ENCODE results near the gene TACR2.

The TACR2 gene

DNA sequence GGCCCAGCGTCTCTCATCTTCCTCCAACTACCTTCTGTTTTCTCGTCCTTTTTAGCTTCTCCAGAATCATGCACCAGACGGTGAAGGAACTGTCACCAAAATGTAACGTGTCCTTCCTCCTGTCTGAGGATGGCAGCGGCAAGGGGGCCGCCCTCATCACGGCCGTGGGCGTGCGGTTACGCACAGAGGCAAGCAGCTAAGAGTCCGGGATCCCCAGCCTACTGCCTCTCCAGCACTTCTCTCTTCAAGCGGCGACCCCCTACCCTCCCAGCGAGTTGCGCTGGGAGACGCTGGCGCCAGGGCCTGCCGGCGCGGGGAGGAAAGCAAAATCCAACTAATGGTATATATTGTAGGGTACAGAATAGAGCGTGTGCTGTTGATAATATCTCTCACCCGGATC, 15.8 kb downstream of the TACR2 start:
- DNase-seq: no peak

DNA sequence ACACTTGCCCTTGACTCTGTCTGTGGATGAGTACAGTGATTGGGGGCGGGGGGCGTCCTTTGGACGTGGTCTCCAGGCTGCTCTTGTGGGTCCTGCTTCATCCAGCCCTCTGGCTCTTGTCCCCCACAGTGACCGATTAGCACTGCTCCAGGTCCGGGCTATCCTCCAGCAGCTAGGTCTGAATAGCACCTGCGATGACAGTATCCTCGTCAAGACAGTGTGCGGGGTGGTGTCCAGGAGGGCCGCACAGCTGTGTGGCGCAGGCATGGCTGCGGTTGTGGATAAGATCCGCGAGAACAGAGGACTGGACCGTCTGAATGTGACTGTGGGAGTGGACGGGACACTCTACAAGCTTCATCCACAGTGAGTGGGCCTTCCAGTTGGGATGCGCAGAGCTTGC, 18.3 kb downstream of the TACR2 start:
- DNase-seq: no peak

DNA sequence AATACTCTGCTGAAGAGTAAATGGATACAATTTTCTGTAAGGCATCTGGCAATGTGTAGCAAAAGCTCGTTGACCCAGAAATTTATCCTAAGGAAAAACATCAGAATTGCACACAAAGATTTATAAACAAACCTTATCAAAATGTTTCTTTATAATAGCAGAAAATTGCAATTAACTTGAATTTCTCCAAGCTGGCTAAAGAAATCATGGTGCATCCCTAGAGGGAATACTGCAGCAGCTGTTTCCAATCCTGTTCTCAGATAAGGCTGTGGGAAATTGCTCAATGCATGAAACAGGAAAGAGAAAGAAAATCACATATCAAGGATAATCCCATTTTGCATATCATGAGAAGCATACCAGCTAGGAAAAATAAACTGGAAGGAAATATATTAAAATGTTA, 18.7 kb downstream of the TACR2 start:
- no peak for DNase-seq

DNA sequence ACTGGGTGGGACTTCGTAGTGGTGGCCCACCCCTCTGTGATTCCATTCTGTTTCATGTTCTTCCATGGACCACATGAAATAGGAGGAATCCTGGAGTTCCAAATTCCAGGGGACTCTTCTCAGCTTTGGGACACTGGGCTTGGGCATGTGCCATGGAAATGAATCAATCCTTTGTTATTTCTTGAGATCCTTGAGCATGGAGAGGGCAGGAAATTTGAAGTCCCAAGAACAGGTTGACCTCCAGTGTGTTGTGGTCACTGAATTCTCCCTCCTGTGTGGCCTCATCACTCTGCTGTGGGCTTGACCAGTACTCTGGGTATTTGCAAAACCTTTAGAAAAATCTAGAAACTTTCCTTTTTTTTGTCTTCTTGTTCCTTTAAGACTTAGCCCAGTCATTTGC, 22.7 kb downstream of the TACR2 start:
- no peak for DNase-seq

DNA sequence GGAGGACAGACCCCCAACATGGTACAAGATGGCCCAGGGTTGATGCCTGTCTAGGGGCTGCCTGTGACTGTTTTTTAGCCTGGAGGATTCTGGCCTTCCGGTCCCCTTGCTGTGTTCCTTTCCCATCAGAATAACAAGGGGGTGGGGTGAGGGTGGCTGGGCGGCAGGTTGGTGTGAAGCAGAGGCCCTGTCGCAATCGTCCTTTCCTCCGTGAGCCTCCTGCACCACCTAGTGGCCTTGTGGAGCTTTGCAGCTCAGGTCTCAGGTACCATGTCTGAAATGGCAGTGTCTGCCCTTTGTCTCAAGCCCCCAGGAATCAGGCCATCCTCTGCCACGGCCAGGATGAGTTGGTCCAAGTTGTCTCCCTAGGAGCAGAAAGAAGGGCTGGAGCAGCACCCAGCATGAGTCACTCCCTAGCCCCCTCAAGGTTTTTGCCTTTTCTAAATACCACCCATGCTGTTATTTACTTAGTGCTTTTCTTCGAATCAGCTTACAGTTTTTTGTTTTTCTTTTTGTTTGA, 24.2 kb downstream of the TACR2 start:
- DNase-seq: peak; percentile 92 to 98

DNA sequence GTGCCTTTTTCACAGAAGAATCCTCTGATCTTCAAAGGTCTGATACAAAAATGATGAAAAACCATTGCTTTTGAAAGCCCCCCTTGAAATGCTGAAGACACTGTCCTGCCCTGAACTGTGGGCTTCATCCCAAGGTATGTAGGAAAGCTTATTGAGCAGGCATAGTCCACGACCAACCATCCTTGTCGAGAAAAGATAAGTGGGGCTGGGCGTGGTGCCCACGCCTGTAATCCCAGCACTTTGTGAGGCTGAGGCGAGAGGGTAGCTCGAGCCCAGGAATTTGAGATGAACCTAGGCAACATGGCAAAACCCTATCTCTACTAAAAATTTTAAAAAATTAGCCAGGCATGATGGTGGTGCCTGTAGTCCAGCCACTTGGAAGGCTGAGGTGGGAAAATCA, 25.6 kb downstream of the TACR2 start:
- DNase-seq: no peak

DNA sequence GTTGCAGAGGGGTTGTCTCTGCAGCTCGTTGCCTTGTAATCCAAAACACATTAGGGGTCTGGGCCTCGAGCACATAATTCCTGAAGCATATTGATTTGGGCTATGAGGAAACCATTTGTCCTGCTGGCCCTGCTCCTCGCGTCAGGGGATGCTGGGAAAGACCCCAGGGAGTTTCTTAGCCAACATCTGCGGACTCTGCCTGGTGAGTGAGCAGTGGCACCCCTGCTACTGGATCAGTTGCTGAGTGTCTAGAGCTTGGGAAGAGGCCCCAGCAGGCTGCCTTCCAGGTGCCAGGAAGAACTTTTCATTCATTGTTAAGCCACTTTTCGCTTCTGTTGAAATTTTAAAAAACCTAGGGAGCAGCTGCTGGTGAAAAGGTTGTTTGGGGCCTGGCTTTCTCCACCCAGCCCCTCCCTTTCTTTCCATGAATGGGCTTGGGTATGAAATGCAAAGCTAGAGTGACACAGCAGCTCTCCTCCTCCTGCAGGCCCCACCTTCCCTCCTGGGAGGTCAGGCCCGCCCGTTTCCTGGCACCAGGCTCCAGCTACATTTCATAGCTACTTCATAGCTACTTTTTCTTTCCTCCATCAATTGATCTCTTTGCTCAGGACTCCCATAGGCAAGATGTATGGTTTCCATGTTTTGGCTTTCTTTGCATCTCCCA, 26.8 kb downstream of the TACR2 start:
- DNase-seq: peak; percentile 5 to 8

DNA sequence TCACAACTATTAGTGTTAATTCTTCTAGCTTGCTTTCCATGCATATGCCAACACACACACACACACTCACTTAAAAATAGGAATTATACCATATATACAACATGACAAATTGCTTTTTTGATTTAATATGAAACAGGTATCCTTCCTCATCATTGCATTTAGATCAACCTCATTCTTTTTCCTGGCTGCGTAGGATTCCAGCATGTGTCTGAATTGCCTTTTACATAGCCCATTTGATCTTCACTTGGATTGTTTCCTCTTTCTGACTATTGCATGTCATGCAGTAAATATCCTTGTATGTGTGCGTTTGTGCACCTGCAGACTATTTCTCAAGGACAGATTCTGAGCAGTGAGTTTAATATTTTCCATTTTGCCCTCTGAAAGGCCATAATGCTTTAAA, 28.2 kb downstream of the TACR2 start:
- DNase-seq: no peak

DNA sequence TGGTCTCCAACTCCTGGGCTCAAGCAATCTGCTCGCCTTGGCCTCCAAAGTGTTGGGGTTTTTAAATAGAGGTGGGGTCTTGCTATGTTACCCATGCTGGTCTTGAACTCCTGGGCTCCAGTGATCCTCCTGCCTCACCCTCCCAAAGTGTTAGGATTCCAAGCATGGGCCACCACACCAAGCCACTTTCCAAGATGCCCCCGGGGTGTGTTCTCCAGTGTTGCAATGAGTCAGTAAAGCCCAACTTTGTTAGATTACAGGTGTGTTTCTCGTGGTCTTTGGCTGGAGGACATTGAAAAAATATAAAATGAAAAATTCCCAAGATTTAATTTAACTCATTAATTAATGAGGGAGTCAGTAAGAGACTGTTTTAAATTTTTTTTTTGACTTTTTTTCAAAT, 29.2 kb downstream of the TACR2 start:
- no peak for DNase-seq

DNA sequence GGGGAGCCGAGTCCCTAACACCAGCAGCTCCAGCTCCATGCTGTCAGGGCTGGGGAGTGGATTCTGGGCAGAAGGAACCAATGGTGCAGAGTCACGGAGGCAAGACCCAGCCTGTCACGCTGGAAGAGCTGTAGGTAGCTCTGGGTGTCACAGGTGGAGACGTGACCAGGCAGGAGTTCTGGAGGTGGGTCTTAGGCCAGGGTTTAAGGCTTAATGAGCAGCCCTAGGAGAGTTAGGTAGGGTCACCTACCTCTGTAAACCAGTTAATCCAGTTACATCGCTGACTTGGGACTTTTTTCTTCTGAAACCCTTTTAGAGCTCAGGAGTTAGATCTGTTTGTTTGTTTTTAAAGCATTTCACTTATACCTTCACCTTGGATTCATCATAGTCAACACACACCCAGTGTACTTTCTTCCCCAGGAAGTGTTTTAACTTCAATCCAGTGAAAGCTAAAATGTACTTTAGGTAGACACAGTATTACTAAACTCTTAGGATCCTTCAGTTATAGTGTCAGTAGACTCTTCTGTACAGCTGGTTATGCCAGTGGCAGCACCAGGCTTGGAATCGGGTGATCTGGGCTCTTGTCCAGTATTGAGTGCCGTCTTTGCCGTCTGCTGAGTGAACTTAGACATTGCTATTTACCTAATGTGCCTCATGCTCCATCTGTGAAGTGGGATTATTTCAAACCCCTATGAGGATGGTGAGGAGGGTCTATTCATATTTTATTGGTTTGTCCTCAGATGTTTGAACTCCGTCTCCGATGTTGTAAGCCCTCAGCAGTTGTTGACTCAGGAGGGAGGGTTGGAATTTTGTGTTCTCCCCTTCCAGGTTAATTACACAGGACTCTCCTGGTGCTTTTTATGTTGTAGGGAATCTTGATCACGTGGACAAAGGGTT, 31.0 kb downstream of the TACR2 start:
- no peak for DNase-seq

DNA sequence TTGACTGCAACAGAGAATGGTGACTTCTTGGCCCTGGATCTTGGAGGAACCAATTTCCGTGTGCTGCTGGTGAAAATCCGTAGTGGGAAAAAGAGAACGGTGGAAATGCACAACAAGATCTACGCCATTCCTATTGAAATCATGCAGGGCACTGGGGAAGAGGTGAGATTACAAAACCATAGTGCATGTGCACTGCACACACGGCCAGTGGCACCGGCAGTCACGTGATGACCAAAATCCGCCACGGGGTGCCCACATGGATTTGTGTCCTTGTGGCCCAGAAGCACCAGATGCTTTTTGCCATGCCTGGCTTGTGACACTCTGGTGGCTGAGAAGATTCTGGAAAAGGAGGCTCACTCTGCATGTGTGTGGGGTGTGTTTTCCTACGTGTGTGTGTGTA, 32.4 kb downstream of the TACR2 start:
- no peak for DNase-seq

DNA sequence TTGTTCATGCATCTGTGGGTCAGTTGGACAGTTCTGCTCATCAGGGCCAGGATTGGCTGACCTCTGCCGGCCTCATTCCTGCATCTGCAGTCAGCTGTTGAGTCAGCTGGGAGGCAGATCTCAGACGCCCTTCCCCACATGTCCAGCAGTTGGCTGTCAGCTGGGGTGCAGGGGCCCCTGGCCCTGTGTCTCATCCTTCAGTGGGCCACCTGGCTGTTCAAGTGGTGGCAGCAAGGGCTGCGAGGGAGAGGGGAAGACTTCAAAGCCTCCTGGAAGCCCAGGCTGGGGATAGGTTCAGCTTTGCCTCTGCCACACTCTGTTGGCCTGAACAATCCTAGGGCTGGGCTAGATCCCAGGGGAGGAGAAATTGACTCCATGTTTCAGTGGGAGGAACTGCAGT, 33.2 kb downstream of the TACR2 start:
- no peak for DNase-seq

DNA sequence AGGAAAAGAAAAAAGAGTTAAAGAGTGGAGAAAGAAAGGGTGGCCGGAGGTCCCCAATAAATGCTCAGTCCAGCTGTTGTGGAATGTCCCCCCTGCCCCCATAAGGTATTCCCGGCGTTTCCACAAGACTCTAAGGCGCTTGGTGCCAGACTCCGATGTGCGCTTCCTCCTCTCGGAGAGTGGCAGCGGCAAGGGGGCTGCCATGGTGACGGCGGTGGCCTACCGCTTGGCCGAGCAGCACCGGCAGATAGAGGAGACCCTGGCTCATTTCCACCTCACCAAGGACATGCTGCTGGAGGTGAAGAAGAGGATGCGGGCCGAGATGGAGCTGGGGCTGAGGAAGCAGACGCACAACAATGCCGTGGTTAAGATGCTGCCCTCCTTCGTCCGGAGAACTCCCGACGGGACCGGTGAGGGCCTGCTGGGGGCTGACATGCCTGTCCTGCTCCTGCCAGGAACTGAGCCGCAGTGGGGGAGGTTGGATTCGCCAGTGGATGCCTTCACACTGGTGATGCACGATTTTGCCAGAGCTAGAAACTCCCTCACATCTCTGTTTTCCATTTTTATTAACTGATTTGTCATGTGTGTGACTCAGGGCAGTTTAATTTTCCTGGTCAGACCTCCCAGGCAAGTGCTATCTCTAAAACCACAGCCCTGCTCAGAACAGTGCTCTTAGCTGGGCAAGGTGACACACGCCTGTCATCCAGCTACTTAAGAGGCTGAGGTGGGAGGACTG, 34.2 kb downstream of the TACR2 start:
- DNase-seq: no peak

DNA sequence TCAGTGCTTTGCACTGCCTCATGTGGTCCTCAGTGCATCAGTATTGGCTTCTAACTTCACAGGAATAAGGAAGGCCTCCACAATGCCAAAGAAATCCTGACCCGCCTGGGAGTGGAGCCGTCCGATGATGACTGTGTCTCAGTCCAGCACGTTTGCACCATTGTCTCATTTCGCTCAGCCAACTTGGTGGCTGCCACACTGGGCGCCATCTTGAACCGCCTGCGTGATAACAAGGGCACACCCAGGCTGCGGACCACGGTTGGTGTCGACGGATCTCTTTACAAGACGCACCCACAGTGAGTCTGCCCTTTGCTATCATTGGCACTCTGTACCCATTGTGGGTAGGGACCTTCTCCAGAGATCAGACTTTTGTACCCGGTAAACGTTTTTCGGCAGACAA, 36.9 kb downstream of the TACR2 start:
- no peak for DNase-seq

DNA sequence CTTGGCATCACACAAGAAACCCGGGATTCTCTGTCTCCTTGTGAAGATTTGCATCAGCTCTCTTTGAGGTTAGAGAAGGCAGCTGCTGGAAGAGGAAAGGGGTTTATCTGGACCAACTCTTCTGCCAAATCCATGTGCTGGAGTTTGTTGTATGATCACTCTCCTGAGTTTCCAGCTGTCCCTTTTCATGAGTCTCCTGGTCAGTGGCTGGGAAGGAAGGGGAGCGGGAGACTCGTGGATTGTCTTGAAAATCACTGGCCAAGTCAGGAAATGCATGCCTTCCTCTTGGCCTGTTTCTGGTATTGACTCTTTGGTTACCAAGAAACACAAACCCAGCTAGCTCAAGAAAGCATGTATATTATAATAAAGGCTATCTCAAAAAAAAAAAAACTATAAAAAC, 38.8 kb downstream of the TACR2 start:
- no peak for DNase-seq

DNA sequence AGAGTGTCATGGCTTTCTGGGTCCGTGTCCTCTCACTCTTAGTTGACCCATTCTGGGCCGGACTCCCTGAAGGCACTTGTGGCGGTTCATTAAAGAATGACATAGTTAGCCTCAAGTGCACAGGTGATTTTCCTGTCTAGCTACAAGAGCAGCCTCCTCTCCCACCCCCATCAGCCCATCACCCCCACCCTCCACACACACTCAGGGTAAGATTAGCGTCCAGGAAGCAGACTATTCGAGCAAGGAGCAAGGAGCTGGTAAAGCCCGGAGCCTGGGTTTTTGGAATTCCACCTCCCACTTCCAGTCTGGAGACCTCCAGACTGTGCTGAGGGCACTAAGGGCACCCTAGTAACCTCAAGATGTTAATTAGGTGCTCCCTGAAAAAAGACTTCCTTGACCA, 39.5 kb downstream of the TACR2 start:
- no peak for DNase-seq

DNA sequence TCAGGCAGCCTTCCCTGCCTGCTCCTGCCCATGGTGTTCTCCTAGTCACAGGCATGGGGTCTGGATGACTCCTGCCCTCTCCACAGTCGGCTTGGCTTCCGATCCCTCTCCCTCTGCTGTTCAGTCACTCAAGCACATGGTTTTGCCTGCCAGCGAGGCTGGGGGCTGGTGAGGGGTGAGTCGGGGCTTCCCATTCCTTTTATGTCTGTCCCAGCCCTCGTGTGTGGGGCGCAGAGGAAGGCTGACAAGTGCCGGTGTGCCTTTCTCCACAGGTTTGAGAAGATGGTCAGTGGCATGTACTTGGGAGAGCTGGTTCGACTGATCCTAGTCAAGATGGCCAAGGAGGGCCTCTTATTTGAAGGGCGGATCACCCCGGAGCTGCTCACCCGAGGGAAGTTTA, 40.1 kb downstream of the TACR2 start:
- no peak for DNase-seq

DNA sequence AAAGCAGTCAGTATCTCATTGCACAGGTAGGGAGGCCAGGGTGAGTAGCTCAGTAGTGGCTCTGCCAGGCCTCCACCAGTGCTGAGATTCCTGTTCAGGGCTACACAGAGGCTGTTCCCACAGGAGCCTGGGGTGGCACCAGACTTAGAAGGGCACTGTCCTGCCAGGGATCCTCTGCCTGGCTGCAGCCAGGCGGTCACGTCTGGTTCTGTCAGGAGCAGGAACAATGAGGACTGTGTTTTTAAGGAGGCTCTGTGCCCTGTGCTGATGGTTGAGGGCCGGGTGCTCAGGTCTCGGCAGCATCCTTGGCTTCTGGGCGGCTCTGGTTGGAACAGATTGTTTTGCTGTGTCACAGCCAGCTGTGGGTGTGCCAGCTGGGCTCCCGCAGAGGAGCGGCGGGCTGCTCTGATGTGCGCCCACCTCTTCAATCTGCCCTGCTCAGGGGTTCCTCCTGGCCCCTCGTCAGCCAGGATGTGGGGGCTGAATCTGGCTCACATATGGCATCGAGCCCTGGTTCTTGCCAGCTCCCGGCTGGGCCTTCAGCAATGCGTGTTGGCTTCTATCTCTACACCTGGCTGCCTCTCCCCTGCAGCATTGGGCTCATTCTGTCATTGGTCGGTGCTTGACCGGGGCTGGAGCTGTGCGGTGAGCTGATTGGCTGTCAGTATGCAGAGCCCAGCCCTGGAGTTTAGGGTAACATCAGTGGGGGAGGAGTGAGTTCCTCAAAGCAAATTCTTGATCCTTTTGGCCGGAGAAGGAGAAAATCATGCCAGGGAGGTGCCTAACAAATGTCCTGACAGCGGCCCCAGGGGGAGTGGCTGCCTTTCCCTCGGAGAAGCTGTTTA, 41.2 kb downstream of the TACR2 start:
- no peak for DNase-seq

DNA sequence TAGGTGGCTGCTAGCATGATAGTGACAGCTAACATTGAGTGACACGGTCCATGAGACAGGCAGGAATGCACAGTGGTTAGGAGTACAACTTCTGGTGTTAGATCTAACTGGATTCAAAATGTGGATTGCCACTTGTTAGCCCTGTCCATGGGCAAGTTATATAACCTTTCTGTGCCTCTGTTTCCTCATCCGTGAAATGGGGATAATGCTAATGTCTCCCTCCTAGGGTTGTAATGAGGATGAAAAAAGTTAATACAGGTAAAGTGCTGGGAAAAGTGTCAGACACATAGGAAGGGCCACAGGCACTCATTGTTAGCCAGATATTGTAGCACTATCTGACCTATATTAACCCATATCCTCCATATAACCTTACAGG, 41.8 kb downstream of the TACR2 start:
- no peak for DNase-seq

DNA sequence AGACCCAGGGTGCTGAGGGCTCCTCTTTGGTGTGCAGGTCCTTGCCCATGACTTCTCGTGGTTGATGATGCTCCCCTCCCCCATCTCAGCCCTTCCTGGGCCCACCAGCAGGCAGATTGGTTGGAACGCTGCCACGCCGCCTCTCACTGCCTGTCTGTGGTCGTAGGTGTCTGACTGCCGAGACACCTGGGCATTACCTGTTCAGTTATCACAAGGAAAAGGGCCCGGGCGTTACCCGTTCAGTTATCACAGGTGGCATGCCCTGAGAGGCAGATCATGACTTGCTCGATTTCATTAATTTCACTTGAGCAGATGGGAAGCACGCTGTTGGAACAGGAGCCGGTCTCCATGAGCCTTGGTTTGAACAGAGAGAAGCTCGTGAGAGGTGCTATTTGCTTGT, 42.5 kb downstream of the TACR2 start:
- no peak for DNase-seq

DNA sequence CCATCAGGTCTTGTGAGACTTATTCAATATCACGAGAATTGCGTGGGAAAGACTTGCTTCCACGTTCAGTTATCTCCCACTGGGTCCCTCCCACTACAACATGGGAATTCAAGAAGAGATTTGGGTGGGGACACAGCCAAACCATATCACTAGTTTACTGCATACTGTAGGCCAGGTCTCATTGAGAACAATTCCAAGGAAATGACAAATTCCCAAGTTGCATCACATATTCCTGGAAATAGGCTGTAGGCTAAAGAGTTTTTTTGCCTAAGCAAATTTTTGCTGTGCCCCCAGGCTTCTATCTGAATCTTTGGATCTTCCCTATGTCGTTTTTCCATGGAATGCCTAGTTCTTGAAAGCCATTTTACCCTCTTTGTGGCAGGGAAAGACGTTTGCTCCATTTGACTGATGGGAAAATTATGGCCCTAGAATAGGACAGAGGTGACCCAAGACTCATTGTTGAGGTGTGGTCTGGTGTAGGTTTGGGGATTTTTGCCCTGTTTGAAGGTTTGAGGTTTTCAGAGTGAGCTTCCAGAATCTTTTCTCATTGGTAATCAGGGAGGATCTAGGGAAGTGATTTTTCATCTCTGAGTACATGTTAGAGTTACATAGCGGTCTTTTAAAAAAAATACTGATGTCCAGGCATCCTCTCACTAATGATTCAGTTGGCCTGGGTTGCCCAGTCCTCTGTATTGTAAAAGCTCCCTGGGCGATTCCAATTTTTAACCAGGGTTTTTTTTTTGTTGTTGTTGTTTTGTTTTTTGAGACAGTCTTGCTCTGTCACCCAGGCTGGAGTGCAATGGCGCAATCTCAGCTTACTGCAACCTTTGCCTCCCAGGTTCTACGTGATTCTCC, 44.4 kb downstream of the TACR2 start:
- DNase-seq: no peak

DNA sequence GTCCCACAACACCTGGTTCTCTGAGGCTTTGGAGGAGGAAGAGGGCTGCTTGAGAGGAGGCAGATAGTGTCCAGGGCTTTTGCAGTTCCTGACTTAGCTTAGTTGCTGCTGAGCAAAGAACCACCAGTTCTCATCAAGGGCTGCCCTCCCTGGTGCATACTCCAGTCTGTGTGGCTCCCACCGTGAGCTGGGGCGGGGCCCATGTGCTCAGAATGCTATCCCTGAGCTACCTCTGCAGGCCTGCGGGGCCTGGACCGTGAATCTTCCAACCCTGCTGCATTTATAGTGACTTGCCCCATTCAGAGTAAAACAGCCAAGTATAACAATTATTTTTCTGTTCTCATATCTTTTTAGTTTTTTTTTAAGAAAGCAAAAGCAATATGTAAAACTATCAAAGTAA, 49.2 kb downstream of the TACR2 start:
- DNase-seq: no peak
